Activated CD8-positive, alpha-beta memory T cell treated with anti-CD3 and anti-CD28 coated beads, Interleukin-2, amount 50 U/mL, for 24 hours (primary cell): Measurements from ENCODE around the gene SSPN.

ENCODE experiments used
- DNase-seq: peaks from one replicate; pipeline ENCODE4 v3.0.0-alpha.2; 2020; ENCODE audit errors: extremely low read depth

Gene SSPN

GRCh38 chr12:26195250-26195640 lies at the start of gene SSPN:
Gene SSPN, plus strand, starts transcription at chr12:26195573. Its CDS starts 100 bp downstream, at chr12:26195673.
- DNase-seq: no peak

- no peak for DNase-seq
Measured at GRCh38 chr12:26148291-26148690, 47.1 kb upstream of the SSPN start.

GRCh38 chr12:26149968-26150500 lies 45.3 kb upstream of the SSPN start:
- DNase-seq: no peak

GRCh38 chr12:26150736-26151450 lies 44.5 kb upstream of the SSPN start:
- no peak for DNase-seq

GRCh38 chr12:26152507-26153102 lies 42.8 kb upstream of the SSPN start:
- DNase-seq: no peak

- DNase-seq: no peak
Measured at GRCh38 chr12:26153421-26154154, 41.8 kb upstream of the SSPN start.

GRCh38 chr12:26156201-26156871 lies 39.0 kb upstream of the SSPN start:
- DNase-seq: no peak

GRCh38 chr12:26157001-26157400 lies 38.4 kb upstream of the SSPN start:
- no peak for DNase-seq

GRCh38 chr12:26158078-26158764 lies 37.2 kb upstream of the SSPN start:
- DNase-seq: no peak

GRCh38 chr12:26162174-26162573 lies 33.2 kb upstream of the SSPN start:
- no peak for DNase-seq

- DNase-seq: no peak
Measured at GRCh38 chr12:26162905-26163304, 32.5 kb upstream of the SSPN start.

GRCh38 chr12:26164118-26164517 lies 31.3 kb upstream of the SSPN start:
- no peak for DNase-seq

GRCh38 chr12:26172013-26172412 lies 23.4 kb upstream of the SSPN start:
- DNase-seq: no peak

- no peak for DNase-seq
Measured at GRCh38 chr12:26172539-26172938, 22.8 kb upstream of the SSPN start.

GRCh38 chr12:26172946-26173552 lies 22.3 kb upstream of the SSPN start:
- DNase-seq: no peak

- DNase-seq: no peak
Measured at GRCh38 chr12:26176725-26177124, 18.6 kb upstream of the SSPN start.

- DNase-seq: no peak
Measured at GRCh38 chr12:26177283-26177682, 18.1 kb upstream of the SSPN start.

GRCh38 chr12:26179826-26180225 lies 15.5 kb upstream of the SSPN start:
- DNase-seq: no peak

- no peak for DNase-seq
Measured at GRCh38 chr12:26182377-26182776, 13.0 kb upstream of the SSPN start.

- no peak for DNase-seq
Measured at GRCh38 chr12:26185532-26186320, 9.6 kb upstream of the SSPN start.
